CD4-positive, alpha-beta T cell treated with Interleukin-10 for 1 hour (primary cell): Measurements from ENCODE around the gene MDGA2.

ENCODE experiments used
- DNase-seq: peaks from one replicate; pipeline ENCODE4 v3.0.0-alpha.2; 2020

Gene MDGA2

DNA sequence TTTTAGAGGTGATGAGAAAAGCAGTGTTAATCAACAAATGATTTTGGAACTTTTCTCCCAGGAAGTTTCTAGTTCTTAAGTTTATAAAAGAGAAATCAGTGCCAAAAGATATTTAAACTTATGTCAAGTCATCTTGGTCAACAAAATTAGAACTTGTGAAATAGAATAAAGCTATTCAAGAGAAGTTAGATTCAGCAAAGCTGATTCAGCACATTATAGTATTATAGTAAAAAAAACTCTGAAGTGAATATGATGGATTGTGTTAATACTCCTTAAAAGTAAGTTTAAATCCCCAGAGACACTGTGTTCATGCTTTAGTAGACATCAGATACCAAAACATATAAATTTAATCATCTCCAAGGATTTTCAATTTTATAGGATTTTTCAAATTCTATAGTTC lies 813.7 kb downstream of the MDGA2 start:
- DNase-seq: no peak

DNA sequence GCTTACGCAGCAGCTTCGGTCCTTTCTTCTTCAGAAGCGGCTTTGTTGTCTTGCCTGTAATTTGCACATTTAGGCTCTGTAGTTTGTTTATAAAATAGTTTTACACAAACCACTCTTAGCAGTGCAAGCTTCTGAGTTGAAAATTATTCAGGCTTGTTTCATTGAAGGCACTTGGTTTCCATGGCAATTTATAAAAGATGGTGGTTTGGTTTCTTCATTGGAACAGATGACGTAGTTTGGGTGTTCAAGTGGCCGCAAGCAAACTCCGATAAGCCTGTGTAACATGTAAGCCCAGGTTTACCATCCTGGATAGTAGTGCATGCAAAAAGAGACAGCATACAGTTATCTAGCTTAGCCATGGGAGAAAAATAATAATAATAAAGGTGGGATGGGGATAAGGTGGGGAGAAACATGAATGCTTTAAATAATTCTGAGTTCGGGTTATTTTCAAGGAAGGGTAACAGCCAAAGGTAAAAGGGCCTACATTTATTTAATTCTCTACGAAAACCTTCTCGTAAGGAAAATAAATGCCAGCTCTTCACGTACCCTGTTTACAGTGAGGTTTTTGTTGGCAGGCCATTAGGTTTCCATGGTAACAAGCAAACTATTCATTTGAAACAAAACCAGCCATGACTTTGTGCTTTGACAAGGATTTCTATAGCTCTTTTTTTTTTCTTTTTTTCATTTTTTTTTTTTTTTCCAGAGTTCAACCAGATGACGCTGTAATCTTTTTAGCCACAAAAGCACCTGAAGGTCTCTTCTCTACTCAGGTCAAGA lies 834.3 kb downstream of the MDGA2 start:
- no peak for DNase-seq

DNA sequence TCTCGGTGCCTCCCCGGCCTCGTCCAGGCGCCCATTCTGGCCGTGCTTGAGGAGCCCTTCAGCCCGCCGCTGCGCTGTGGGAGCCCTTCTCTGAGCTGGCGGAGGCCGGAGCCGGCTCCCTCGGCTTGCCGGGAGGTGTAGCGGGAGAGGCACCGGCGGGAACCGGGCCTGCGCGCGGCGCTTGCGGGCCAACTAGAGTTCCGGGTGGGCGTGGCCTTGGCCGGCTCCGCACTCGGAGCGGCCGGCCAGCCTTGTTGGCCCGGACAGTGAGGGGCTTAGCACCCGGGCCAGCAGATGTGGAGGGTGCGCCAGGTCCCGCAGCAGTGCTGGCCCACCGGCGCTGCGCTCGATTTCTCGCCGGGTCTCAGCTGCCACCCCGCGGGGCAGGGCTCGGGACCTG lies 855.1 kb downstream of the MDGA2 start:
- no peak for DNase-seq

DNA sequence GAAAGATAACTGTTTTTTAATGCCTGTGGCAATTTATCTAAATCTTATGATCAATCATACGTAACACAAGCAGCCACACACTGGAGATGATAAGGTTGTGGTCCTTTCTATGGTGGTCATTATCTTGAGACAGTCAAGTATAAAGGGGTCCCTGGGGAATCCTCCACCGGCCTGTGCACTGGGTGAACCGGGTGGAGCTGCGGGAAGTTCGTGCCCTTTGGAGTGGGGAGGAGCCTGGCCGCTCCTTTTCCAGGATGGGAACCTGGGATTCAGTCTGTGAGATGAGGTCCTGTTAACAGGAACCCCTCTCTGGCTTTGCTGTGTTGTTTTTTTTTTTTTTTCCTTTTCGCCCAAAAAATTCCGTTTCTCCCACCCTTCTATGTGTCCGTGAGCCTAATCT lies 856.3 kb downstream of the MDGA2 start:
- DNase-seq: no peak

DNA sequence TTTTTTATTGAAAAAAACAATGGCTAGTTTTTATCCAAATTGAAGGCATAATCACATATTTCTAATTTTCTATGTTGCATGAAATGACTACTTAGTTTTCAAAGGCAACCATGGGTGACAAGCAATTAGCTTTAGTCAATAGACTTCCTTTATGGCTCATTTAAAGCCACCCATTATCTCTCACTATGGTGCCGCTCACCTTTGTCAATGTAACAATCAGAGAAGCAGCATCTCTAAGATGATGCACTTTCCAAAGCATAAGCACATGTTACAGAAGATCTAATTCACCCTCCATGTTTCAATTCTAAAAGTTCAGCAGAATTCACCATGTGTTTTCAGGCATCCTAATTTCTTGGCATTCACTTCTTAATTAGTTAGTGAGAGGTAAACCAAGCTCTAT lies 857.3 kb downstream of the MDGA2 start:
- no peak for DNase-seq

DNA sequence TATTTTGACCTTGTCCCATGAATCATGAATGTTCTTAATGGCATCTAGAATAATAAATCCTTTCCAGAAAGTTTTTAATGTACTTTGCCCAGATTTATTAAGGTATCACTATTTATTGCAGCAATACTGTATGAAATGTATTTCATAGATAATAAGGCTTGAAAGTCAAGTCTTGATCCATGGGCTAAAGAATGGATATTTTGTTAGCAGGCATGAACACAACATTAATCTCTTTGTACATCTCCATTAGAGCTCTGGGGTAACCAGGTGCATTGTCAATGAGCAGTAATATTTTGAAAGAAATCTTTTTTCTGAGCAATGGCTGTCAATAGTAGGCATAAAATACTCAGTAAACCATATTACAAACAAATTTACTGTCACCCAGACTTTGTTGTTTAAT lies 882.3 kb downstream of the MDGA2 start:
- DNase-seq: no peak
